ENCODE data around the gene MTIF2.
A peak's percentile ranks its signal among the peaks of the same experiment; 100 is the strongest.
"Not testable (repeated sequence)": the region's sequence is repeated elsewhere in the genome, so short reads cannot be mapped to it uniquely, and the experiment has no call there.

MTIF2 gene

DNA sequence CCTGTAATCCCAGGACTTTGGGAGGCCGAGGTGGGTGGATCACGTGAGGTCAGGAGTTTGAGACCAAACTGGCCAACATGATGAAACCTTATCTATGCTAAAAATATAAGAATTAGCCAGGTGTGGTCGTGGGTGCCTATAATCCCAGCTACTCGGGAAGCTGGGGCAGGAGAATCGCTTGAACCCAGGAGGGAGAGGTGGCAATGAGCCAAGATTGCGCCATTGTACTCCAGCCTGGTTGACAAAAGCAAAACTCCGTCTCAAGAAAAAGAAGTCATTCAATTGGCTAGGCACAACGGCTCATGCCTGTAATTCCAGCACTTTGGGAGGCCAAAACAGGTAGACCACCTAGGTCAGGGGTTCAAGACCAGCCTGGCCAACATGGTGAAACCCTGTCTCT, 27.4 kb downstream of the MTIF2 start:
- not testable (repeated sequence) for H3K27me3 ChIP-seq (ENCODE audit: insufficient read depth, low read length); H3K4me1 ChIP-seq (ENCODE audit: insufficient read depth, low read length); H3K27ac ChIP-seq (ENCODE audit: low read depth, low read length); H3K9ac ChIP-seq (ENCODE audit: low read depth, low read length); H3K4me3 ChIP-seq (ENCODE audit: low read length); H3K9me3 ChIP-seq (ENCODE audit: insufficient read depth, low read depth, low read length)
- WGBS, result 94% methylated on average over 8 of the region's 8 CpGs
- H3K36me3 ChIP-seq (ENCODE audit: insufficient read depth, low read length), result peaks cover 84% of the 10 kb centered on the region

DNA sequence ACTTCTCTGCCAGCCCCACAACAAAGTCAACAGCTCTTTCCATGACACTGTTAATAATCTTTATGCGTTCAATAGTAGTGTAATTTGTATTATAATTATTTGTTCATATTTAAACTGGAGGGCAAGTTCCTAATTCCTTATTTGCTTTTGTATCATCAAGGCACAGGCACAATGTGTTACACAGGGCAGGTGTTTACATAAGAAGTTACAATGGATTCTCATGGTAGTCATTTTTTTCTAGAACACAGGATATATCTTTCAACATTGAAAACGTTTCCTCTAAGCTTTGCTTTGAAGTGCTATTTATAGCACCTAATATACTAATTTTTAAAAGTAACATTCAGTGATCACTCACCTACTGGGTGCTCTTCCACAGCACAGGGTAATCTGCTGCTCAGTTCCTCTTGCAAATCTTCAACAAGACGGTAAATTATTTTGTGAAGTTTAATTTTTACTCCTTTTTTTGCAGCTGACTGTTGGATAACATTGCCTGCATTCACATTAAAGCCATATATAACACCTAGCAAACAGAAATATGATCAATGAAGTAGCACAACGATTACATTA, 29.3 kb downstream of the MTIF2 start:
- no peak overlapping the region for H3K4me3 ChIP-seq (ENCODE audit: low read length)
- H3K27ac ChIP-seq (ENCODE audit: low read depth, low read length), result no peak overlapping the region
- no peaks in the 10 kb centered on the region for H3K27me3 ChIP-seq (ENCODE audit: insufficient read depth, low read length)
- H3K4me1 ChIP-seq (ENCODE audit: insufficient read depth, low read length), result no peaks in the 10 kb centered on the region
- no peak overlapping the region for H3K9ac ChIP-seq (ENCODE audit: low read depth, low read length)
- H3K9me3 ChIP-seq (ENCODE audit: insufficient read depth, low read depth, low read length), result no peaks in the 10 kb centered on the region
- WGBS, result 94% methylated on average over 2 of the region's 4 CpGs
- peaks cover 86% of the 10 kb centered on the region for H3K36me3 ChIP-seq (ENCODE audit: insufficient read depth, low read length)

DNA sequence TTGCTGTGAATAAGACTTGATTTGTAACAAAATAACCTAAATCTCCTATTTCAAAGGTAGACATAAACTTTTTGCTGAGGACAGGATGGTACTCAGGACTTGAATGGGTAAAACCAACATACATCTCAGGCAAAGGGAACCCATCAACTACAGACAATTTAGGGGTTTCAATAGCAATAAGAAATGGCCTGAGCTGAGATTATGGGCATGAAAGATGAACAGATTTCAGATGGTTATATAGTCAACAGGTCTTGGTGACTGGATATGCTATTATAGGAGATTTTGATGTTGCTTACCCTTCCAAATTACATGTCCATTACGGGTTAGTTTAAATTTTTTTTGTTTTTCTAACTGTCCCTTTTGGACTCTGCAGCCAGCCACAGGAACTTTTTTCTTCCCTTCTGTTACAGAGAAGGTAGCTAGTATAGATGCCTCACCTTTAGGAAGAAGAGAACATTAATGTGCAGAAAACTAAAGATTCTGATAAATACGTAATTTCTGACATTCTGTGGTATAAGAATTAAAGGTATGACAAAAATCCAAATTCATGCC, 32.0 kb downstream of the MTIF2 start:
- H3K4me1 ChIP-seq (ENCODE audit: insufficient read depth, low read length), result 0 out of 2 replicates have a peak, but pooled peaks cover 6% of the 10 kb centered on the region
- peaks cover 80% of the 10 kb centered on the region for H3K36me3 ChIP-seq (ENCODE audit: insufficient read depth, low read length)
- no peaks in the 10 kb centered on the region for H3K9me3 ChIP-seq (ENCODE audit: insufficient read depth, low read depth, low read length)
- H3K9ac ChIP-seq (ENCODE audit: low read depth, low read length), result no peak overlapping the region
- WGBS, result 100% methylated on average over 1 of the region's 2 CpGs
- no peaks in the 10 kb centered on the region for H3K27me3 ChIP-seq (ENCODE audit: insufficient read depth, low read length)
- H3K4me3 ChIP-seq (ENCODE audit: low read length), result no peak overlapping the region
- peak overlapping the region; percentile 9; the same call in 1 of the 2 replicates for H3K27ac ChIP-seq (ENCODE audit: low read depth, low read length)

DNA sequence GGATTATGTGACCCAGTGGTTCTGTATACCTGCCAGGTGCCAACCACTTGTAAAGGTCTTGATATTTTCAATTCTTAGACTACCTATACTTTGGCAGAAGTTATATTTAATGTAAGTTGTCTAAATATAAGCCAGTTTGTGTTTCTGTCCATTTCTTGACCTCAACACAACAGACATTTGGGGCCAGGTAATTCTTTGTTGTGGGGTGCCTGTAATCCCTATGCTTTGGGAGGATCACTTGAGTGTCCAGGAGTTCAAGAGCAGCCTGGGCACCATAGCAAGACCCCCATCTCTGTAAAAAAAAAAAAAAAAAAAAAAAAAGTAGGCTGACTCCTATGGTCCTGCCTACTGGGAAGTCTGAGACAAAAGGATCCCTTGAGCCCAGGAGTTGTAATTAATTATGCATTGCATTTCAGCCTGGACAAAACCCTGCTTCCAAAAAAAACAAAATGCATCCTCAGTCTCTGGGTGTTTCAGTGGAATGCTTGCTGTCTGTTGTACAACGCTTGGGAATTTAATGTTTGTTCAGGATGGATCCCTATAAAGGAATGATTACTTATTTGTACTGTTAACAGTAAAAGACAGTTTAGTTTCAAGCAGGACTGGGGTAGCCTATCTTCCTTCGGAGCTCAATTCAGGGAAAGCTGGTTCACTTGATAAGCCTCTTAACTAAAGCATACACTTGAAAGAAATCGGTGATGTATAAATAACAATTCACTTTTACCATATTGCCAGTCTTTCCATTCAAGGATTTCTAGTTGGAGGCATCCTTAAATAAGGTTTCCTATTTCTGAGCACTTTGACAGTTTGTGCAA, 33.1 kb downstream of the MTIF2 start:
- Histone ChIP-seq H3K4me3 (ENCODE audit: low read length) (0 out of 2 replicates have a peak overlapping the region, but pooled peaks have one; percentile 81), H3K4me1 (ENCODE audit: insufficient read depth, low read length) (peaks cover 9% of the 10 kb centered on the region; the same call in 1 of the 2 replicates), H3K27ac (ENCODE audit: low read depth, low read length) (peak overlapping the region; percentile 11; the same call in 1 of the 2 replicates), H3K36me3 (ENCODE audit: insufficient read depth, low read length) (peaks cover 70% of the 10 kb centered on the region), H3K27me3 (ENCODE audit: insufficient read depth, low read length) (no peaks in the 10 kb centered on the region), H3K9me3 (ENCODE audit: insufficient read depth, low read depth, low read length) (no peaks in the 10 kb centered on the region), H3K9ac (ENCODE audit: low read depth, low read length) (0 out of 2 replicates have a peak overlapping the region, but pooled peaks have one; percentile 11)
- 100% methylated on average over 3 of the region's 3 CpGs for WGBS

DNA sequence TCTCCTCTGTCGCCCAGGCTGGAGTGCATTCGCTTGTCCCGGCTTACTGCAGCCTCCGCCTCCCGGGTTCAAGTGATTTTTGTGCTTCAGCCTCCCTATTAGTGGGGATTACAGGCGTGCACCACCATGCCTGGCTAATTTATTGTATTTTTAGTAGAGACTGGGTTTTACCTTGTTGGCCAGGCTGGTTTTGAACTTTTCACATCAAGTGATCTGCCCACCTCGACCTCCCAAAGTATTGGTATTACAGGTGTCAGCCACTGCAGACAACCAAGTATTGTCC, 35.4 kb downstream of the MTIF2 start:
- H3K9me3 ChIP-seq (ENCODE audit: insufficient read depth, low read depth, low read length), result no peaks in the 10 kb centered on the region
- H3K4me3 ChIP-seq (ENCODE audit: low read length), result peak overlapping the region; percentile 81
- H3K27me3 ChIP-seq (ENCODE audit: insufficient read depth, low read length), result no peaks in the 10 kb centered on the region
- H3K36me3 ChIP-seq (ENCODE audit: insufficient read depth, low read length), result peaks cover 49% of the 10 kb centered on the region
- 62% methylated on average over 7 of the region's 7 CpGs for WGBS
- H3K9ac ChIP-seq (ENCODE audit: low read depth, low read length), result peak overlapping the region; percentile 100
- peaks cover 9% of the 10 kb centered on the region; the same call in 1 of the 2 replicates for H3K4me1 ChIP-seq (ENCODE audit: insufficient read depth, low read length)
- peak overlapping the region; percentile 96 for H3K27ac ChIP-seq (ENCODE audit: low read depth, low read length)

DNA sequence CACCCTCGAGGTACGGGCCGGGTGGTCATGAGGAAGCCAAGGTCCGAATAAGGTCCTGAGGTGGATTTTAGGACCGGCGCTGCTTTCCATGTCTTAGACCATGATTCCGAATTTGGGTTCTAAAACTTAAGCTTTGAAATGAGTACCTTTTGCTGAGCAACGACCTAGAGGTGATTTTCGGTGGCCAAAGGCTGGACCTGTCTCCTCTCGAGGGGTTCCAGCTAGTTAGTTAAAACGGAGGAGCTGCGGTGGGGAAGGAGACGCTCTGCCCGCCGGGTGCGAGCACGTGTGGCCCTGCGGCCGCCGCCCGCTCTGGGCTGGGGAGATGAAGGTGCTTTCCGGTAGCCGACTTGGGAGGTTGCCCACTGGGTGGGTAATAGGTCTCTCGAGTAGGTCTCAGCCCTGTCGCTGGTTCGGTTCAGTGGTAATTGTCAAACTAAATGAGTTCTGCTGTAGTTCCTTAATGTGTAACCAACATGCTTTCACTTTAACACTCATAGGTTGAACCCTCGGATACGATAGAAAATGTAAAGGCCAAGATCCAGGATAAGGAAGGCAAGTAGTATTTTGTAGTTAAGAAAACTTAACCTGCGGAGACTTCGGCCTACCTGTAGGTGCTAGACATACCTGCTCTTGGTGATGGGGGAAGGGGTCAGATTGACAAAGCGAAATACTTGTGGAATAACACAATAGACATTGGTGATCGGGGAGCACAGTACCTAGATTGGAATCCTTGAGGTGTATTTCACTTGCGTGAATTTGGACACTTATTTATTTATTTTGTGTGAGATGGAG, 36.0 kb downstream of the MTIF2 start:
- H3K9ac ChIP-seq (ENCODE audit: low read depth, low read length), result peak overlapping the region; percentile 100
- peaks cover 47% of the 10 kb centered on the region for H3K36me3 ChIP-seq (ENCODE audit: insufficient read depth, low read length)
- peaks cover 9% of the 10 kb centered on the region; the same call in 1 of the 2 replicates for H3K4me1 ChIP-seq (ENCODE audit: insufficient read depth, low read length)
- H3K27me3 ChIP-seq (ENCODE audit: insufficient read depth, low read length), result no peaks in the 10 kb centered on the region
- peak overlapping the region; percentile 81 for H3K4me3 ChIP-seq (ENCODE audit: low read length)
- H3K9me3 ChIP-seq (ENCODE audit: insufficient read depth, low read depth, low read length), result no peaks in the 10 kb centered on the region
- WGBS, result 6% methylated on average over 33 of the region's 33 CpGs
- H3K27ac ChIP-seq (ENCODE audit: low read depth, low read length), result peak overlapping the region; percentile 96

DNA sequence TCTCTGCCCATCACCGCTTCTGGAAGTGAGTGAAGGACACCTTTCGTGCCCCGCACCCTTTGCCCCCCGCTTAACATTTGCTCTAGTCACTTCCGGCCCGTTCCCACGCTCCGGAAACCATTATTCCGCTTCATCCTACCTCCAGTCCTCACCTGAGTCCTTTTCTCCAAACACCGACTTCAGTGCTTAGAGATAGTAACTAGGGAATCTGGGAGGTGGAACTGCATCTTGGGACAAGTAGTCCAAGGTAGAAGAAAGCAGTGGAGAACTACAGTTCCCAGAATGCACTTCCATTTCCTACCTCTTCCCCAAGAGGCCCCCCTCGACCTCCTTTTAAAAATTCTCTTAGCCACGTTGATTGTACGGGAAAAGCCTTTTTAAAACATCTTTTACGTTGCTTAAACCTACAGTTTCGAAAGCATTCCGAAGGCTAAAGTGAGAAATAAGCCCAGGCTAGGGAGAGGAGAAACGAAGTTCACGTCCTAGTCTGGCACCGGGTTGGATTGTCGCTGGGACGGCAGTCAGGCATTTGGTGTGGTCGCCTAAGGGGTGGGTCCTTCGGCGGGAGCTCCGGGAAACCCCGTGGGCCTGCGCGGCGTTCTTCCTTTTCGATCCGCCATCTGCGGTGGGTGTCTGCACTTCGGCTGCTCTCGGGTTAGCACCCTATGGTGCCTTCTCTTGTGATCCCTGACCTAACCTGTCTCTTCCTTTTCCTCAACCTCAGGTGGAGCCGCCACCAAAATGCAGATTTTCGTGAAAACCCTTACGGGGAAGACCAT, 36.8 kb downstream of the MTIF2 start, which contains the start of the genes CLHC1 and RPS27A:
CLHC1 (minus strand) TSS at position 210 of the 779 bp plus-strand sequence. CDS start 9,882 bp downstream, outside the sequence.
RPS27A (plus strand) TSS at position 605 of the 779 bp plus-strand sequence; CDS start at position 742, 137 bp downstream.
- H3K9ac ChIP-seq (ENCODE audit: low read depth, low read length), result peak within 1 kb of the TSS; percentile 100
- peaks cover 9% of the 10 kb centered on the region; the same call in 1 of the 2 replicates for H3K4me1 ChIP-seq (ENCODE audit: insufficient read depth, low read length)
- H3K9me3 ChIP-seq (ENCODE audit: insufficient read depth, low read depth, low read length), result no peaks in the 10 kb centered on the region
- under 1% methylated on average over 36 of the region's 37 CpGs for WGBS
- peaks cover 45% of the 10 kb centered on the region for H3K36me3 ChIP-seq (ENCODE audit: insufficient read depth, low read length)
- peak within 1 kb of the TSS; percentile 96 for H3K27ac ChIP-seq (ENCODE audit: low read depth, low read length)
- no peaks in the 10 kb centered on the region for H3K27me3 ChIP-seq (ENCODE audit: insufficient read depth, low read length)
- H3K4me3 ChIP-seq (ENCODE audit: low read length), result peak within 1 kb of the TSS; percentile 81

DNA sequence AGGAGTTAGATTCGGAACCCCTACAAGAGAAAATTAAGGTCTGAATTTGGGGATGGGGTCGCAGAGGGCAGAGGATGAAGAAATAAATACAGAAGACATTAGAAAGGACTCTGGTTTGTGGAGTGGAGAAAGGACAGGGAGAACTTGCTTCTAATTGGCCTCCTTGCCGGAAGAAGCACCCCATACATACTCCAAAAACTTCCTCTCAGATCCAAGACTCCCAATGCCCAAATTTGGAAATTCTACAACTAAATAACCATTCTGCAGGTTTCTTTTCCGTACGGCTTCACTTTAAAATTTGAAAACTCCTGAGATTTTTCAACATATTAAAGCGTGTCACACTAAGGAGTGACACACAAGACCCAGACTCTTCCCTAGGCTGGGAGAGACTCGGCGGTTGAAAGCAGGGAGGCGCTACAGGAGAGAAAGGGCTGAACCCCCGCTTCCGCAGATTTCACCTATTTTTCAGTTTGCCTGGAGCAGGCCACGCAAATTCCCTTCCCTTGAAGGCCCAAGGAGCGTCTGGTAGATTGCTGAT, 37.4 kb downstream of the MTIF2 start:
- H3K36me3 ChIP-seq (ENCODE audit: insufficient read depth, low read length), result peaks cover 39% of the 10 kb centered on the region
- H3K4me1 ChIP-seq (ENCODE audit: insufficient read depth, low read length), result peaks cover 9% of the 10 kb centered on the region; the same call in 1 of the 2 replicates
- H3K27ac ChIP-seq (ENCODE audit: low read depth, low read length), result peak overlapping the region; percentile 96
- H3K9me3 ChIP-seq (ENCODE audit: insufficient read depth, low read depth, low read length), result no peaks in the 10 kb centered on the region
- H3K4me3 ChIP-seq (ENCODE audit: low read length), result peak overlapping the region; percentile 81
- H3K9ac ChIP-seq (ENCODE audit: low read depth, low read length), result peak overlapping the region; percentile 100
- 6% methylated on average over 13 of the region's 13 CpGs for WGBS
- no peaks in the 10 kb centered on the region for H3K27me3 ChIP-seq (ENCODE audit: insufficient read depth, low read length)

DNA sequence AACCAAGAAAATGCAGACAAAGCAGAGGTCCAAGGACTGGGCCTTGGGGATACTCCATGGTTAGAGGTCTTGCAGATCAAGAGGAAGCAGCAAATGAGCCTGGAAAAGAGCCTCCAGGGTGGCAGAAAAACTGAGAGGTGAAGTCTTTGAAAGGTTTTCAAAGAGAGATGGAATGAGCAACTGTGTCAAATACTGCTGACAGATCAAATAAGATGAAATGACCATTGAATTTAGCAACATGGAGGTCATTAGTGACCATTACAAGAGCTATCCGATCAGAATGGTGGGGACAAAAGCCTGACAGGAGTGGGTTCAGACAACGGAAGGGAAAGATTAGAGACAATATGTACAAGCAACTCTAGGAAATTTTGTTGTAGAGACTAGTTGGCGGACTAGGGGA, 38.5 kb downstream of the MTIF2 start:
- Histone ChIP-seq H3K9me3 (ENCODE audit: insufficient read depth, low read depth, low read length) (no peaks in the 10 kb centered on the region), H3K4me1 (ENCODE audit: insufficient read depth, low read length) (peaks cover 9% of the 10 kb centered on the region; the same call in 1 of the 2 replicates), H3K27me3 (ENCODE audit: insufficient read depth, low read length) (no peaks in the 10 kb centered on the region), H3K36me3 (ENCODE audit: insufficient read depth, low read length) (peaks cover 28% of the 10 kb centered on the region), H3K9ac (ENCODE audit: low read depth, low read length) (no peak overlapping the region), H3K4me3 (ENCODE audit: low read length) (0 out of 2 replicates have a peak overlapping the region, but pooled peaks have one; percentile 81), H3K27ac (ENCODE audit: low read depth, low read length) (no peak overlapping the region)
- 96% methylated on average over 3 of the region's 3 CpGs for WGBS

DNA sequence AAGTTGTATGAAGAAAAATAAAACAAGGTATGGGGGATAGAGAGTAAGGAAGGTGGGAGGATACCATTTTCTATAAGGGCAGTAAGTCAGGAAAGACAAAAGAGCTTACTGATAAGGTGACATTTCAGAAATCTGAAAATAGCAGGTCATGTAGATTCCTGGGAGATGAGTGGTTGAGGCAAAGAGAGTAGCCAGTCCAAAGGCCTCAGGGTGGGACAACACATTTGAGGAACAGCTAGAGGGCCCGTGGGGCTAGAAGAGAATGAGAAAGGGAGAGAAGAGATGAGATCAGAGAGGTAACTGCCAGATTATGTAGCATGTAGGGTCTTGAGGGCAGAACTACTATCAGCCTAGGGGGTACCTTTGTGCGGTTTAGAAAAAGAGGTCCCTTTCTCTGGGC, 39.8 kb downstream of the MTIF2 start:
- Histone ChIP-seq H3K4me1 (ENCODE audit: insufficient read depth, low read length) (peaks cover 9% of the 10 kb centered on the region; the same call in 1 of the 2 replicates), H3K9ac (ENCODE audit: low read depth, low read length) (no peak overlapping the region), H3K4me3 (ENCODE audit: low read length) (no peak overlapping the region), H3K27me3 (ENCODE audit: insufficient read depth, low read length) (no peaks in the 10 kb centered on the region), H3K27ac (ENCODE audit: low read depth, low read length) (no peak overlapping the region), H3K9me3 (ENCODE audit: insufficient read depth, low read depth, low read length) (no peaks in the 10 kb centered on the region), H3K36me3 (ENCODE audit: insufficient read depth, low read length) (peaks cover 15% of the 10 kb centered on the region)
- 90% methylated on average over 2 of the region's 2 CpGs for WGBS
